Measurements from ENCODE around the gene ZNF385C.

- TF ChIP-seq, protein P1, sequence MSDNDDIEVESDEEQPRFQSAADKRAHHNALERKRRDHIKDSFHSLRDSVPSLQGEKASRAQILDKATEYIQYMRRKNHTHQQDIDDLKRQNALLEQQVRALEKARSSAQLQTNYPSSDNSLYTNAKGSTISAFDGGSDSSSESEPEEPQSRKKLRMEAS (IDR thresholded peaks at IDR 0.05; ENCODE audit: low read depth, low read length): no peak
- TF ChIP-seq, protein P2, sequence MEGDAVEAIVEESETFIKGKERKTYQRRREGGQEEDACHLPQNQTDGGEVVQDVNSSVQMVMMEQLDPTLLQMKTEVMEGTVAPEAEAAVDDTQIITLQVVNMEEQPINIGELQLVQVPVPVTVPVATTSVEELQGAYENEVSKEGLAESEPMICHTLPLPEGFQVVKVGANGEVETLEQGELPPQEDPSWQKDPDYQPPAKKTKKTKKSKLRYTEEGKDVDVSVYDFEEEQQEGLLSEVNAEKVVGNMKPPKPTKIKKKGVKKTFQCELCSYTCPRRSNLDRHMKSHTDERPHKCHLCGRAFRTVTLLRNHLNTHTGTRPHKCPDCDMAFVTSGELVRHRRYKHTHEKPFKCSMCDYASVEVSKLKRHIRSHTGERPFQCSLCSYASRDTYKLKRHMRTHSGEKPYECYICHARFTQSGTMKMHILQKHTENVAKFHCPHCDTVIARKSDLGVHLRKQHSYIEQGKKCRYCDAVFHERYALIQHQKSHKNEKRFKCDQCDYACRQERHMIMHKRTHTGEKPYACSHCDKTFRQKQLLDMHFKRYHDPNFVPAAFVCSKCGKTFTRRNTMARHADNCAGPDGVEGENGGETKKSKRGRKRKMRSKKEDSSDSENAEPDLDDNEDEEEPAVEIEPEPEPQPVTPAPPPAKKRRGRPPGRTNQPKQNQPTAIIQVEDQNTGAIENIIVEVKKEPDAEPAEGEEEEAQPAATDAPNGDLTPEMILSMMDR (IDR thresholded peaks at IDR 0.05; ENCODE audit: low read depth, low read length): no peak
- TF ChIP-seq POLR2A (IDR thresholded peaks at IDR 0.05; ENCODE audit: extremely low read depth, insufficient read length) (no peak), MYC (IDR thresholded peaks at IDR 0.05; ENCODE audit: low read depth, low read length) (no peak)
These were observed 38.0 kb downstream of the ZNF385C start for GRCh38 chr17:42060231-42060630.

All from NB4 (cell line).